Hepatic stellate cell (primary cell): ENCODE results near the gene CFAP157.
A peak's percentile ranks its signal among the peaks of the same experiment; 100 is the strongest.

Source experiments
- DNase-seq: peaks from one replicate; pipeline ENCODE4 v3.0.0; 2011; ENCODE audit warnings: low spot score

The CFAP157 gene

GRCh38 chr9:127706836-127707241 lies at the start of gene CFAP157:
CFAP157 (plus strand) TSS chr9:127706988; CDS start chr9:127707032, 44 bp downstream.
- DNase-seq = no peak

GRCh38 chr9:127658428-127658827 lies 48.4 kb upstream of the CFAP157 start:
- no peak for DNase-seq

GRCh38 chr9:127660886-127661741 lies 45.7 kb upstream of the CFAP157 start:
- DNase-seq = no peak

- DNase-seq = no peak
Measured at GRCh38 chr9:127662617-127663016, 44.2 kb upstream of the CFAP157 start.

- no peak for DNase-seq
Measured at GRCh38 chr9:127664324-127664677, 42.5 kb upstream of the CFAP157 start.

GRCh38 chr9:127664678-127665507 lies 41.9 kb upstream of the CFAP157 start:
- DNase-seq = no peak

- DNase-seq = no peak
Measured at GRCh38 chr9:127667127-127667844, 39.5 kb upstream of the CFAP157 start.

- no peak for DNase-seq
Measured at GRCh38 chr9:127667906-127668305, 38.9 kb upstream of the CFAP157 start.

GRCh38 chr9:127673234-127673633 lies 33.6 kb upstream of the CFAP157 start:
- no peak for DNase-seq

- no peak for DNase-seq
Measured at GRCh38 chr9:127676638-127677037, 30.1 kb upstream of the CFAP157 start.

GRCh38 chr9:127679506-127679905 lies 27.3 kb upstream of the CFAP157 start:
- no peak for DNase-seq

- DNase-seq = no peak
Measured at GRCh38 chr9:127680226-127680625, 26.6 kb upstream of the CFAP157 start.

- DNase-seq = no peak
Measured at GRCh38 chr9:127680846-127681245, 25.9 kb upstream of the CFAP157 start.

- DNase-seq = no peak
Measured at GRCh38 chr9:127682351-127683136, 24.2 kb upstream of the CFAP157 start.

- peak; percentile 55 for DNase-seq
Measured at GRCh38 chr9:127683723-127684122, 23.1 kb upstream of the CFAP157 start.

- peak; percentile 37 for DNase-seq
Measured at GRCh38 chr9:127684576-127684975, 22.2 kb upstream of the CFAP157 start.

- DNase-seq = no peak
Measured at GRCh38 chr9:127686461-127687393, 20.1 kb upstream of the CFAP157 start.

GRCh38 chr9:127689329-127690000 lies 17.3 kb upstream of the CFAP157 start:
- DNase-seq = no peak

GRCh38 chr9:127690735-127691134 lies 16.1 kb upstream of the CFAP157 start:
- no peak for DNase-seq

GRCh38 chr9:127692071-127692470 lies 14.7 kb upstream of the CFAP157 start:
- no peak for DNase-seq
